HG02884 (cell line): ENCODE data around the gene ABHD11.
A peak's percentile ranks its signal among the peaks of the same experiment; 100 is the strongest.
"Not testable (repeated sequence)": the region's sequence is repeated elsewhere in the genome, so short reads cannot be mapped to it uniquely, and the experiment has no call there.

Source experiments
- ATAC-seq: cut with Tn5 transposase; IDR thresholded peaks from one replicate; pipeline ENCODE4 v1.9.1; 2021; ENCODE audit warnings: mild to moderate bottlenecking, moderate library complexity; ENCODE audit not compliant: unreplicated experiment

Gene ABHD11

GRCh38 chr7:73746378-73746777 lies 7.8 kb upstream of the ABHD11 start:
- ATAC-seq: no peak

DNA sequence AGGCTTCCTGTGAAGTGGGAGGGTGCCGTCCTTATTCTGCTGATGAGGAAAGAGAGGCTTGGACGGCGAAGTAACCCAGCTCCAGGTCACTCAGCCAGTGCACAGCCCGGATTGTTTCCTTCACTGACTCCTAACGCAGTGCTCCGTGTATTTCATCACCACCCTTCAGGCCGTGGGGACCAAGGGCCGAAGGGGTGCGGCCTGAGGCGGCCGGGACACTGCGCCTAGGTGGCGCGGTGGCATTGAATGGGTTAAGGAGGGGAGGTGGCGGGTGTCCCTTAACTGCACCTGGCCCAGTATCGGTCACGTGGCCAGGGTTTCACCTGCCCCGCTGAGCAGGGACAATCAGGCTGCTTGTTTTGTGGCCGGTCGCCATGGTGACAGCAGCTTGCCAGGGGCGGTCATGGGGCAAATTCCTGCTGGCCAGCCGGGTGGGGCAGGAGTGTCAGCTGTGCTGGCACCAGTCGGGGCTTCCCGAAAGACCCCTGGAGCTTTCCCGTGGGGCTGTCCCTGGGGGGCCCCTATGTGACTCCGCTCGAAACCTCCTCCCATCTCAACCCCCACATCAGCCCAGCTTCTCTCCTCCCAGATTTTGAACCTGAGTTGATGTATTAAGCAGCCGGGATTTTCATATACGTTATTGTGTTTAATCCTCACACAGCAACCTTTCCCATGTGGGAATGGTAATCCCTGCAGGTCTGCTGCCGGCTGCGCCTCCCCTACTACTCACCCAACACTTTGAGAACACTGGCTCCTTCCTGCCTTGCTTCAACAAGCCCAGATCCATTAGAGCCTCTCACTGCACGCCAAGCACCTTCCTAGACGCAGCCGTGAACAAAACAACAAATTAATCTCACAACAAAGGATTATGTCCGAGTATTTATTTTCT lies 4.4 kb upstream of the ABHD11 start:
- ATAC-seq: no peak

GRCh38 chr7:73742338-73742752 lies 3.7 kb upstream of the ABHD11 start:
- ATAC-seq: no peak

GRCh38 chr7:73741600-73741999 lies 3.0 kb upstream of the ABHD11 start:
- no peak for ATAC-seq

GRCh38 chr7:73740771-73741170 lies 2.2 kb upstream of the ABHD11 start:
- no peak for ATAC-seq

- no peak for ATAC-seq
Measured at GRCh38 chr7:73740212-73740611, 1.6 kb upstream of the ABHD11 start.

- no peak for ATAC-seq
Measured at GRCh38 chr7:73739387-73739767, 775 bp upstream of the ABHD11 start.

- peak; percentile 5 for ATAC-seq
Measured at GRCh38 chr7:73738220-73738611, 386 bp downstream of the ABHD11 start.

DNA sequence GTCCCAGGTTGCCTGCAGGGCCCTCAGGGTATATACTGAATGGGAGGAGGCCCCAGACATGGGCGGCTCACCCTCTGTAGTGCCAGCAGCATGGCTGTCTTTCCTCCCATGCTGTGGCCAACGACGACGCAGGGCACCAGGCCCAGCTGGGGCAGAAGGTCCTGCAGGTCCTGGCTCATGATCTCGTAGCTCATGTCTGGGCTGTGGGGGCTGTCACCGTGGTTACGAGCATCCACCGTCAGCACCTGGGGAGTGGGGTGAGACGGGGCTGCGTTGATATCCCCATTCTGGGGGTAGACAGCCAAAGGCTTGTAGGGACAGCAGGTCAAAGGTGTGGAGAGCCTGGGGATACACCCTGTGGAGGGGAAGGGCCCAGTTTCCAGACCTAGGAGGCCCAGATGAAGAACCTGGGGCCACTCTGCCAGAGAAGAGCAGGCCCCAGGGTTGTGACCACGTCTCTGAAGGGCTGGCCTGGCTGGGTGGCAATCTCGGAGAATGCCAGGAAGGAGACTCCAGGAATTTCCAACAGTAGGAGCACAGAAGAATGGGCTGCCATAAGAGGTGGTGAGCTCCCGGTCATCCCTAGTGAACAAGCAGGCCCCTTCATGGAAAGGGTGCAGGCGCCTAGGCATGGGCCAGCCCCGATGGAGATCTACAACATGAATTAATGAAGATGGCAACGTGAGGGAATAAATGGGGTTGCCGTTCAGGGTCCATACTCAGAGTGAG lies 947 bp downstream of the ABHD11 start:
- ATAC-seq: no peak

GRCh38 chr7:73736885-73737284 lies 1.7 kb downstream of the ABHD11 start:
- no peak for ATAC-seq

DNA sequence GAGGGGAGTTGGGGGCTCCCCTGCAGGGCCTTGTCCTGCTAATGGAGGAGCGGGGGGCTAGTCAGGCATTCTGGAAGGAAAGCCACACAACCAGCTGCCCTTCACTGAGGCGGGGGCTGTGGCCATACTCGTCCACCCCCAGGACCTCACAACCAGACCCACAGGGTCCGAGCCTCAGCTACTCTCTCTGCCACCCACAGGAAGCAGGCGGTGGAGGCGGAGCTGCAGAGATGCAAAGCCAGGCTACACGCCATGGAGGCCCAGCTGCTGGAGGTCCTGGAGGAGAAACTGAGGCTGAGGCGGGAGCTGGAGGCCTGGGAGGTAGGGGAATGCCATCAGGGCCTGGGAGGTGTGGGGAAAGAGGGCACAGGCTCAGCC lies 3.1 kb downstream of the ABHD11 start:
- ATAC-seq: no peak

GRCh38 chr7:73734619-73735527 lies 3.7 kb downstream of the ABHD11 start:
- ATAC-seq: no peak

GRCh38 chr7:73732397-73732796 lies 6.2 kb downstream of the ABHD11 start:
- no peak for ATAC-seq

GRCh38 chr7:73730485-73730884 lies 8.1 kb downstream of the ABHD11 start:
- no peak for ATAC-seq

DNA sequence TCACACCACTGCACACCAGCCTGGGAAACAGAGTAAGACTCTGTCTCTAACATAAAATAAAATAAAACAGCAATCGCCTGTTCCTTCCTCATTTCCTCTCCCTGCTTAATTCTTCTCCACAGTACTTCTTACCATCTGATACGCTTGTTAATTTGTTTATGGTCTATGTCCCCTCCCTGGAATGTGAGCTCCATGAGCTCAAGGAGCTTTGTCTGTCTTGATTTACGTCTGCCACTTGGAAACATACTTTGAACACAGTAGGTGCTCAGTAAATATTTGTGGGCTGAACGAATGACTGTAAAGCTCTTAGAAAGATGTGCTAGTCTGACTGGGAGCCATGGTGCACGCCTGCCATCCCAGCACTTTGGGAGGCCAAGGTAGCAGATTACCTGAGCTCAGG lies 10.1 kb downstream of the ABHD11 start:
- no peak for ATAC-seq

- no peak for ATAC-seq
Measured at GRCh38 chr7:73727952-73728351, 10.7 kb downstream of the ABHD11 start.

DNA sequence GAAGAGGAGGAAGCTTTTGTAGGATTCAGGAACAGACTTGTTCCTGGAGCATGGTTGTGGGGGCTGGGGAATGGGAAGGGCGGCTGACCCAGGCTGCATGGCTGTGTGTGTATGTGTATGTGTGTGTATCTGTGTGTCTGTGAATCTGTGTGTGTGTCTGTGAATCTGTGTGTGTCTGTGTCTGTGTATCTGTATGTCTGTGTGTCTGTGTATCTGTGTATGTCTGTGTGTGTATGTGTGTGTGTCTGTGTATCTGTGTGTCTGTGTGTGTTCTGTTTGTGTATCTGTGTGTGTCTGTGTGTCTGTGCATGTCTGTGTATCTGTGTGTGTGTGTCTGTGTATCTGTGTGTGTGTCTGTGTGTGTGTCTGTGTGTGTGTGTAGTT lies 12.5 kb downstream of the ABHD11 start:
- ATAC-seq: no peak

DNA sequence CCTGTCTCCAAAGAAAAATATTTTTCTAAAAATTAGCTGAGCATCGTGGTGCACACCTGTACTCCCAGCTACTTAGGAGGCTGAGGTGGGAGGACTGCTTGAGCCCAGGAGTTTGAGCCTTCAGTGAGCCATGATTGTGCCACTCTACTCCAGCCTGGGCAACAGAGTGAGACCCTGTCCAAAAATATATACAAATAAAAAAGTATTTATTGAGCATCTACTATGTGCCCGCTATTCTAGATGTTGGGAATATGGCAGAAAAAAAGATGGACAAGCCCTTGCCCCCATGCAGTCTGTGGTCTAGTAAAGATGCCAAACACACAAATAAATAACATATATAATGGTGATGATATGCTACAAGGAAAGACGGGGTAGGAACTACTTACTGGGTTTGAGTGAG lies 14.8 kb downstream of the ABHD11 start:
- ATAC-seq: no peak

DNA sequence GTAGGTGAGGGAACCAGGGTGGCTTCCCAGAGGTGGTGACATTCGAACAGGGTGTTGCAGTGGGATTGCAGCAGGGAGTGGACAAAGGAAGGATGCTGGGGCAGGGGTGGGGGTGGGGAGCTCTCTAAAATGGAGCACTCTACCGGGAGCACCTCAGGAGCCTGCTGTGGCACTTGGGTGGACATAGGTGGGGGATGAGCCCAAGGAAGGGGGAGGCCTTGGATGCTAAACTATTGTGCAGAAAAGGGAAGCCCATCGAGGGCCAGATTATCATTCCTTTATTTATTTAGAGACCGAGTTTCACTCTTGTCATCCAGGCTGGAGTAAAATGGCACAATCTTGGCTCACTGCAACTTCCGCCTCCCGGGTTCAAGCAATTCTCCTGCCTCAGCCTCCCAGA lies 15.8 kb downstream of the ABHD11 start:
- no peak for ATAC-seq

DNA sequence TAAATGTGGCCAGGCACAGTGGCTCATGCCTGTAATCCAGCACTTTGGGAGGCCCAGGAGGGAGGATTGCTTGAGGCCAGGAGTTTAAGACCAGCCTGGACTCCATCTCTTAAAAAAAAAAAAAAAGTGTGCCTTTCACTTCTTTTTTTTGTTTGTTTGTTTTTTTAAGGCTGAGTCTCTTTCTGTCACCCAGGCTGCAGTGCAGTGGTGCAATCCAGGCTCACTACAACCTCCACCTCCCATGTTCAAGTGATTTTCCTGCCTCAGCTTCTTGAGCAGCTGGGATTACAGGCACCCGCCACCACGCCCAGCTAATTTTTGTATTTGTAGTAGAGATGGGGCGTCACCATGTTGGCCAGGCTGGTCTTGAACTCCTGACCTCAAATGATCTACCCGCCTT lies 16.4 kb downstream of the ABHD11 start:
- ATAC-seq: not testable (repeated sequence)

DNA sequence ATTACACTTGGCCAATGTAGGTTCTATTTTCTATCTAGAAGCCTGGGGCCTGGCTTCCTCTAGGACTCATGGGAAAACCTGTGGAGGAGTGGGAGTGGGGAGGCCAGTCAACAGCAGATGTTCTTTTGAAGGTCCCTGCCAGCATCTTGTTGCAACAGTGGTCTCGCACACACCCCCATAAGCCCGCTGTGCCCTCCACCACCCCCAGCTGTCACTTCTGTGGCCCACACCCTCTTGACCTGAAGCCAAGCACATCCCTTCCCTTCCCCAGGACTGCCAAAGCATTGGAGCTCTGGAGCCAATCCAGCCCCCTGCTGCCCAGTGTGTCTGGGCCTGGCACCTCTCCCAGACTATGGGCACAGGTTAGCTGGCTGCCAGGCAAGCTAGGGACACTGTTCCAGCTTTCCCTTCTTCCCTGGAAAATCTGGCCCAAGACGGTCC lies 17.2 kb downstream of the ABHD11 start:
- no peak for ATAC-seq
